ENCODE measurements around the gene ALG14. TPM values are rescaled to one million over a fixed set of nuclear protein-coding genes. Genes with fewer than 3 reads are reported as not detected.

Gene ALG14
- total and polyA plus RNA-seq, 11 donors = 0.56 to 4.7 (median 3.2) TPM

DNA sequence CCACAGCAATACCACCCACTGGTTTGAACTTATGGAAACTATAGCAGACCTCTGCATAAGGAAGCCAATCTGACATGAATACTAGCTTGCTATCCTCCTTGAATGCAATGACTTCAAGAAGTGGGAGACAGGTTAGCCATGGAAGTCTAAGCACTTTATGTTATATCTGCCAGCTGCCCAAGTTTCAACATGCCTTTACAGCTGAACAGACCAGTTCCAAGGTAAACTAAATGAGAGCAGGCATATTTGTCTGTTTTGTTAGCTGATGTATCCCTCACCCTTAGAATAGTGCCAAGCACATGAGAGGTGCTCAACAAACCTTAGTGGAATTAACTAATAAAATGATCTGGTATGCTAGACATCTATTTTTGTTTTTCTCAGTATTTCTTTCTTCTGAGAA is 65.1 kb downstream of the ALG14 start:
- intact Hi-C loops (cut with DNase I) = loop anchor here in 1 of 10 donors (5.0 kb wide), 1 partner anchor 35 kb away; no protein-coding TSS in a partner anchor
- TF ChIP-seq POLR2A (IDR thresholded peaks at IDR 0.05) = no peak
- TF ChIP-seq, protein P1, sequence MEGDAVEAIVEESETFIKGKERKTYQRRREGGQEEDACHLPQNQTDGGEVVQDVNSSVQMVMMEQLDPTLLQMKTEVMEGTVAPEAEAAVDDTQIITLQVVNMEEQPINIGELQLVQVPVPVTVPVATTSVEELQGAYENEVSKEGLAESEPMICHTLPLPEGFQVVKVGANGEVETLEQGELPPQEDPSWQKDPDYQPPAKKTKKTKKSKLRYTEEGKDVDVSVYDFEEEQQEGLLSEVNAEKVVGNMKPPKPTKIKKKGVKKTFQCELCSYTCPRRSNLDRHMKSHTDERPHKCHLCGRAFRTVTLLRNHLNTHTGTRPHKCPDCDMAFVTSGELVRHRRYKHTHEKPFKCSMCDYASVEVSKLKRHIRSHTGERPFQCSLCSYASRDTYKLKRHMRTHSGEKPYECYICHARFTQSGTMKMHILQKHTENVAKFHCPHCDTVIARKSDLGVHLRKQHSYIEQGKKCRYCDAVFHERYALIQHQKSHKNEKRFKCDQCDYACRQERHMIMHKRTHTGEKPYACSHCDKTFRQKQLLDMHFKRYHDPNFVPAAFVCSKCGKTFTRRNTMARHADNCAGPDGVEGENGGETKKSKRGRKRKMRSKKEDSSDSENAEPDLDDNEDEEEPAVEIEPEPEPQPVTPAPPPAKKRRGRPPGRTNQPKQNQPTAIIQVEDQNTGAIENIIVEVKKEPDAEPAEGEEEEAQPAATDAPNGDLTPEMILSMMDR (IDR thresholded peaks at IDR 0.05) = no peak
- Histone ChIP-seq H3K4me1 (peaks cover 0 to 8% (median 6%) of the 10 kb centered on the region in 12 donors), H3K4me3 (no peak overlapping the region), H3K36me3 (no peaks in the 10 kb centered on the region), H3K27ac (no peak overlapping the region), H3K9me3 (no peaks in the 10 kb centered on the region), H3K27me3 (no peaks in the 10 kb centered on the region)
- DNase-seq (no peak), ATAC-seq (no peak)

- ATAC-seq (no peak), DNase-seq (no peak)
- H3K4me3 ChIP-seq = no peak overlapping the region
- H3K36me3 ChIP-seq = no peaks in the 10 kb centered on the region
- H3K27me3 ChIP-seq = no peaks in the 10 kb centered on the region
- intact Hi-C loops (cut with DNase I) = loop anchor here in 1 of 10 donors (5.0 kb wide), 1 partner anchor 34 kb away; no protein-coding TSS in a partner anchor
- no peaks in the 10 kb centered on the region for H3K9me3 ChIP-seq
- peaks cover 0 to 17% (median 10%) of the 10 kb centered on the region in 12 donors for H3K4me1 ChIP-seq
- no peak for TF ChIP-seq POLR2A (IDR thresholded peaks at IDR 0.05)
- TF ChIP-seq, protein P1 (IDR thresholded peaks at IDR 0.05) = no peak
- H3K27ac ChIP-seq = no peak overlapping the region
- WGBS, 4 donors = 79 to 87% (median 81%) methylated on average over 4 of the region's 4 CpGs
Measured at GRCh38 chr1:95006681-95007080, 66.1 kb downstream of the ALG14 start.

DNA sequence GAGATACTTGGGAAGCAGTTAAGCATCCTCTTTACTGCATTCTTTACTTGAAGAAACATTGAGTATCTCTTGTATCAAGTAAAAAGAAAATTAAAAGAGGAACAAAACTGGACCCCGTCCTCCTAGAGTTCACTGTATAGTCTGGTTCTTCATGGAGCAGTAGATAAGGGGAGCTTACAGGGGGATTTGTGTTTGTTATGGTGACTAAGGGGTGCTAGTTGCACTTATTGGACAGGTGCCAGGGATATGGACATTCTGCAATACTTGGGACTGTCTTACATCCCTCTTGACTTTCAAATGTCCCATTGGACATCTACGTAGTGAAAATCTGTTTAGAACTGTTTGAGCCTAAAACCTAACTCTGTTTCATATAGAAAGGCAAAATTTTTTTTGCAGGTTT is 67.2 kb downstream of the ALG14 start:
- H3K4me1 ChIP-seq = peaks cover 0 to 17% (median 10%) of the 10 kb centered on the region in 12 donors
- DNase-seq (no peak), ATAC-seq (no peak)
- H3K9me3 ChIP-seq = no peaks in the 10 kb centered on the region
- H3K27me3 ChIP-seq = no peaks in the 10 kb centered on the region
- no peak for TF ChIP-seq POLR2A (IDR thresholded peaks at IDR 0.05)
- TF ChIP-seq, protein P1 (IDR thresholded peaks at IDR 0.05) = no peak
- intact Hi-C loops (cut with DNase I) = loop anchor here in 1 of 10 donors (5.0 kb wide), 1 partner anchor 33 kb away; no protein-coding TSS in a partner anchor
- no peak overlapping the region for H3K4me3 ChIP-seq
- H3K36me3 ChIP-seq = no peaks in the 10 kb centered on the region
- WGBS, 4 donors = 65 to 95% (median 80%) methylated on average over 2 of the region's 2 CpGs
- no peak overlapping the region for H3K27ac ChIP-seq

GRCh38 chr1:95004013-95004412 is 68.7 kb downstream of the ALG14 start:
- no peaks in the 10 kb centered on the region for H3K36me3 ChIP-seq
- H3K4me3 ChIP-seq = no peak overlapping the region
- intact Hi-C loops (cut with DNase I) = no loop called here
- H3K27ac ChIP-seq = no peak overlapping the region
- H3K9me3 ChIP-seq = no peaks in the 10 kb centered on the region
- DNase-seq = no peak
- no peak for ATAC-seq
- H3K4me1 ChIP-seq = peaks cover 0 to 27% (median 13%) of the 10 kb centered on the region in 12 donors
- H3K27me3 ChIP-seq = no peaks in the 10 kb centered on the region
- WGBS, 4 donors = 93 to 98% (median 95%) methylated on average over 7 of the region's 7 CpGs
- TF ChIP-seq, protein P1 (IDR thresholded peaks at IDR 0.05) = no peak
- no peak for TF ChIP-seq POLR2A (IDR thresholded peaks at IDR 0.05)
